HepG2 (cell line): Measurements from ENCODE around the gene HOXA7. TPM values are rescaled to one million over a fixed set of nuclear protein-coding genes. Genes with fewer than 3 reads are reported as not detected.

Source experiments
- ATAC-seq: fragments of 200-7000 bp; cut with Tn5 transposase; 3 replicates; pipeline ENCODE4 v1.9.1; 2020; ENCODE audit warnings: mild to moderate bottlenecking, moderate library complexity
- BruUV-seq: library from RNA; stranded (reverse); fragments of 400-500 nt; replicated peaks from 2 replicates; lab custom pipeline; 2021; lab: Mats Ljungman, UMichigan
- CTCF ChIA-PET: fragments of 300-600 bp; formaldehyde crosslinking; extraction: SDS; loops from one replicate; lab custom pipeline; 2021; ENCODE audit warnings: low total read pairs, inconsistent platforms, low intra/inter-chr PET ratio; lab: Yijun Ruan, JAX
- POLR2A ChIA-PET: fragments of 350-600 bp; sonication (Branson Sonifier 250); formaldehyde crosslinking; loops from one replicate; lab custom pipeline; 2020; ENCODE audit warnings: antibody characterized with exemption, inconsistent platforms; lab: Yijun Ruan, JAX
- DNase-seq: peaks from one replicate; pipeline ENCODE4 v3.0.0-alpha.2; 2015; ENCODE audit warnings: low spot score
- FAIRE-seq: peaks from 3 replicates; lab custom pipeline; 2011; peaks lifted over from hg19 to GRCh38; lab: Jason Lieb, UNC
- H2AFZ ChIP-seq: one replicate; pipeline ENCODE4 v1.6.1; 2011; ENCODE audit warnings: low read length, inconsistent platforms
- H3K27ac ChIP-seq: fragments of 300-600 bp; 3 replicates; pipeline ENCODE4 v1.8.0; 2011; ENCODE audit warnings: mixed run types, mild to moderate bottlenecking, mixed read lengths, low read length, inconsistent platforms; ENCODE audit not compliant: insufficient read depth; ENCODE audit errors: extremely low read length
- H3K27me3 ChIP-seq, 2 experiments: fragments of 200-600 bp in 1 of 2; 2 replicates in 1 of 2; 3 replicates in 1 of 2; pipeline versions ENCODE4 v1.6.0 to v1.8.0; 2011; ENCODE audit warnings: low read length in 2 of 2, mild to moderate bottlenecking in 2 of 2, moderate library complexity in 2 of 2, inconsistent platforms in 1 of 2; ENCODE audit not compliant: insufficient read depth in 2 of 2, control insufficient read depth in 1 of 2
- H3K36me3 ChIP-seq, 2 experiments: fragments of 200-600 bp in 1 of 2; replicated peaks in 1 of 2; 2 replicates in 1 of 2; 3 replicates in 1 of 2; pipeline versions ENCODE4 v1.5.1 to v1.8.0; 2011; ENCODE audit warnings: low read length in 2 of 2, inconsistent platforms in 1 of 2; ENCODE audit not compliant: insufficient read depth in 2 of 2, control insufficient read depth in 1 of 2
- H3K4me1 ChIP-seq: 2 replicates; pipeline ENCODE4 v1.5.1; 2012; ENCODE audit warnings: low read length, inconsistent platforms; ENCODE audit not compliant: insufficient read depth
- H3K4me2 ChIP-seq: 2 replicates; pipeline ENCODE4 v1.6.0; 2011; ENCODE audit warnings: low read depth, low read length, inconsistent platforms
- H3K4me3 ChIP-seq, 3 experiments: fragments of 200-600 bp in 1 of 3; sonication (generic), shearing (Covaris generic) in 1 of 3; replicated peaks in 1 of 3; 2 replicates each; pipeline ENCODE4 v1.5.1; 2011 to 2016; ENCODE audit warnings: low read length in 3 of 3, inconsistent platforms in 2 of 3, low read depth in 2 of 3, mild to moderate bottlenecking in 2 of 3, control low read depth in 1 of 3, mixed read lengths in 1 of 3; ENCODE audit not compliant: insufficient read depth in 1 of 3
- H3K79me2 ChIP-seq: one replicate; pipeline ENCODE4 v1.6.1; 2011; ENCODE audit warnings: low read length, inconsistent platforms; ENCODE audit not compliant: insufficient read depth
- H3K9ac ChIP-seq: 2 replicates; pipeline ENCODE4 v1.6.0; 2011; ENCODE audit warnings: mild to moderate bottlenecking, low read depth, low read length, inconsistent platforms; ENCODE audit not compliant: insufficient read depth
- H3K9me3 ChIP-seq: 2 replicates; pipeline ENCODE4 v1.5.1; 2012; ENCODE audit warnings: mild to moderate bottlenecking, low read length
- H4K20me1 ChIP-seq: 2 replicates; pipeline ENCODE4 v1.6.0; 2011; ENCODE audit warnings: inconsistent platforms, mild to moderate bottlenecking, low read length, moderate library complexity; ENCODE audit not compliant: insufficient read depth
- CBFB ChIP-seq: sonication (generic); formaldehyde crosslinking; IDR thresholded peaks from 2 replicates; pipeline ENCODE4 v1.4.0; 2020; ENCODE audit warnings: missing genetic modification reagents
- FIP1L1 ChIP-seq: fragments of 200-400 bp; formaldehyde crosslinking; IDR thresholded peaks from 2 replicates; pipeline ENCODE4 v1.6.1; 2018; ENCODE audit warnings: low read depth, mild to moderate bottlenecking, low read length, moderate library complexity, borderline replicate concordance; ENCODE audit not compliant: insufficient read depth
- RBM39 ChIP-seq: fragments of 200-400 bp; formaldehyde crosslinking; IDR thresholded peaks from one replicate; pipeline ENCODE4 v1.6.1; 2018; ENCODE audit warnings: antibody characterized with exemption, mild to moderate bottlenecking, low read depth, low read length; ENCODE audit not compliant: poor library complexity, severe bottlenecking
- RFX3 ChIP-seq: IDR thresholded peaks from 2 replicates; pipeline ENCODE4 v1.6.1; 2016; ENCODE audit warnings: missing biosample characterization, missing genetic modification reagents
- TFAP4 ChIP-seq: sonication (generic); IDR thresholded peaks from 2 replicates; pipeline ENCODE4 v1.6.1; 2016; ENCODE audit warnings: low read depth, borderline replicate concordance
- ZNF256 ChIP-seq: sonication (generic); formaldehyde crosslinking; conservative IDR thresholded peaks from 2 replicates; pipeline ENCODE4 v1.4.0; 2020; ENCODE audit warnings: missing genetic modification reagents
- ZNF543 ChIP-seq: sonication (generic); formaldehyde crosslinking; IDR thresholded peaks from 2 replicates; pipeline ENCODE4 v1.4.0; 2020; ENCODE audit warnings: mild to moderate bottlenecking, missing genetic modification reagents
- WGBS: methylation state at CpG from one replicate; pipeline ENCODE4 v1.1.6; 2017; ENCODE audit warnings: low lambda C conversion rate; 5-methylcytosine and 5-hydroxymethylcytosine counted together
- in situ Hi-C: cut with HindIII; loops from 2 replicates; pipeline ENCODE4 v1.10.0; 2017; ENCODE audit warnings: low pct_unique_long_range_greater_than_20kb; ENCODE audit not compliant: extremely low pct_ligation_motif_present
- intact Hi-C: fragments of 100-400 bp; cut with micrococcal nuclease; formaldehyde crosslinking; loops from one replicate; pipeline ENCODE4 v1.10.0; 2022; ENCODE audit not compliant: unreplicated experiment
- polyA plus RNA-seq, 8 experiments: library from polyadenylated mRNA; depleted of rRNA in 3 of 8; stranded (reverse) in 7 of 8; unstranded in 1 of 8; fragments of >200 nt; fragmentation: Illumina TruSeq in 4 of 8; extraction: Trizol in 4 of 8; gene quantifications; 2 replicates each; pipeline versions ENCODE4 v1.2.1 to v1.2.3, GENCODE V29; 2011 to 2016; ENCODE audit warnings: low read depth in 4 of 8, missing spikeins in 1 of 8, mixed read lengths in 1 of 8; ENCODE audit not compliant: insufficient read depth in 1 of 8
- total RNA-seq, 5 experiments: library from RNA; depleted of rRNA; stranded (reverse); fragments of >200 nt; fragmentation: Illumina TruSeq; extraction: Trizol; gene quantifications; 2 replicates each; pipeline ENCODE4 v1.2.3, GENCODE V29; 2016; ENCODE audit warnings: low read depth in 1 of 5

HOXA7 gene
- total and polyA plus RNA-seq, 2 of the 13 experiments (the other 11 are each of a cell fraction or from before 2014, with no cell fraction given) = 0.05 TPM; not detected in 1

DNA sequence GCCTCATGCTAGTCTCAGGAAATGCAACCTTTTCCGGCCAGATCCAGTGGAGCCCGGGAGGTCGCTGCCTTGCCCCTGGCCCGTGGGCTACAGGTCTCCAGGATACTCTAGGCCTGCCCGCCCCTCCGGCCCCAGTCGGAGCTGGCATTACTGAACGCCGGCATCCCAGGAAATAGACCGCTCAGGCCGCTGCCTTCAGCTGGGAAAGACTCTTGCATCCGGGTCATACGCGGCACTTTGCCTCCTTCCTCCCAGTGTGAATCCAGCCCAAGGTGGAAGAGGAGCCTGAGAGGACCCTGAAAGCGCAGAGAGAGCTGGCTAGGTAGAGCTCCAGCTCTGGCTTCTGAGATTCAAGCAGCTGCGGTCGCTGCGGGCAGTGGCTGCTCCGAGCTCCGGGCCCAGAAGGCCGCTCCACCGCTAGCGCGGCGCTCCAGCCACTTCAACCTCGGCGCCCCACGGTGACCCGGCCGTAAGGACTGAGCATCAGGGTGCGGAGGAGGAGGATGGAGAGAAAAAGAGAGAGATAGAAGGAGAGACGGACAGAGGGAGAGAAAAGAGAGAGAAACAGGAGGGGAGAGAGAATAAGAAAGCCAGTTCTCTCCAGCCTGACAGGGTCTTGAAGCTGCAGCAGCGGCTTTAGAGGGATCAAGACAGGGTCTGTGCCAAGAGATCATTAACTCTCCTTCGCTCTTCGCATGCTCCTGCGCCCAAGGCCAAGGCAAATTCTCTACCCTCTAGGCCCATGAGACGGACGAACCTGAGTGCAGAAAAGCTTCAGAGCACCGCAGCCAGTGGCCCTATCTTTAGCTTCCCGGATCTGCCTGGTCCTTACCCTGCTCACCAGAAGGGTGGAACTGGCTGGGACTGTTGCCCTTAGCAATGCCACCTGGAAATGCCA lies 19.4 kb upstream of the HOXA7 start:
- intact Hi-C loops = no loop called here
- WGBS = 75% methylated on average over 28 of the region's 40 CpGs
- Histone ChIP-seq H3K9me3 (no peaks in the 10 kb centered on the region), H3K27me3 (peaks cover 4 to 80% of the 10 kb centered on the region in 2 experiments), H3K36me3 (no peaks in the 10 kb centered on the region), H3K79me2 (no peaks in the 10 kb centered on the region), H3K4me3 (no peak overlapping the region), H3K4me1 (peaks cover 30% of the 10 kb centered on the region), H3K9ac (no peak overlapping the region), H2AFZ (no peak overlapping the region), H3K27ac (no peak overlapping the region), H4K20me1 (no peaks in the 10 kb centered on the region), H3K4me2 (no peak overlapping the region)
- POLR2A ChIA-PET = no interaction called here
- TF ChIP-seq ZNF543 (CRISPR knock-in tag) = no peak
- no peak for TF ChIP-seq TFAP4
- no peak for TF ChIP-seq RBM39
- no peak for TF ChIP-seq FIP1L1
- no peak for TF ChIP-seq RFX3 (CRISPR knock-in tag)
- no peak for TF ChIP-seq CBFB (CRISPR knock-in tag)
- TF ChIP-seq ZNF256 (CRISPR knock-in tag) = no peak
- no peak for FAIRE-seq
- CTCF ChIA-PET = no interaction called here
- in situ Hi-C loops = no loop called here
- no peak for ATAC-seq
- no peak for DNase-seq
- BruUV-seq = no TSS peak
